ENCODE results near the gene DDX23. TPM values are rescaled to one million over a fixed set of nuclear protein-coding genes. Genes with fewer than 3 reads are reported as not detected.

Gene DDX23
- total RNA-seq, 4 donors from 2014 or later: 56.5 to 74.3 (median 66.9) TPM

- H3K4me3 ChIP-seq (ENCODE audit: low read depth, poor library complexity, severe bottlenecking): no peak overlapping the region
- intact Hi-C loops (cut with DNase I; ENCODE audit: low total_unique reads): no loop called here
- TF ChIP-seq CTCF (IDR thresholded peaks at IDR 0.05) (no peak), POLR2A (IDR thresholded peaks at IDR 0.05) (no peak)
- WGBS, 2 donors: 83 to 95% methylated on average over 3 of the region's 3 CpGs
- no peak for DNase-seq (ENCODE audit: low spot score in 2 of 2)
Measured at GRCh38 chr12:48889679-48890078, 37.7 kb upstream of the DDX23 start.

- 67 to 72% methylated on average over 13 of the region's 13 CpGs for WGBS, 2 donors
- DNase-seq (ENCODE audit: low spot score in 2 of 2): no peak
- no peak for TF ChIP-seq POLR2A (IDR thresholded peaks at IDR 0.05)
- TF ChIP-seq CTCF (IDR thresholded peaks at IDR 0.05): no peak
- no peak overlapping the region for H3K4me3 ChIP-seq (ENCODE audit: low read depth, poor library complexity, severe bottlenecking)
- intact Hi-C loops (cut with DNase I; ENCODE audit: low total_unique reads): no loop called here
Measured at GRCh38 chr12:48883305-48884161, 31.6 kb upstream of the DDX23 start.

- H3K4me3 ChIP-seq (ENCODE audit: low read depth, poor library complexity, severe bottlenecking): no peak overlapping the region
- TF ChIP-seq CTCF (IDR thresholded peaks at IDR 0.05) (no peak), POLR2A (IDR thresholded peaks at IDR 0.05) (no peak)
- intact Hi-C loops (cut with DNase I; ENCODE audit: low total_unique reads): no loop called here
- 85 to 88% methylated on average over 3 of the region's 3 CpGs for whole genome bisulfite sequencing, 2 donors
- no peak for DNase-seq (ENCODE audit: low spot score in 2 of 2)
Measured at GRCh38 chr12:48882972-48883304, 31.0 kb upstream of the DDX23 start.

- WGBS, 2 donors: 16 to 17% methylated on average over 10 of the region's 10 CpGs
- H3K4me3 ChIP-seq (ENCODE audit: low read depth, poor library complexity, severe bottlenecking): no peak overlapping the region
- TF ChIP-seq POLR2A (IDR thresholded peaks at IDR 0.05): no peak
- TF ChIP-seq CTCF (IDR thresholded peaks at IDR 0.05): no peak
- no peak for DNase-seq (ENCODE audit: low spot score in 2 of 2)
- intact Hi-C loops (cut with DNase I; ENCODE audit: low total_unique reads): no loop called here
Measured at GRCh38 chr12:48882315-48882687, 30.3 kb upstream of the DDX23 start.

GRCh38 chr12:48881686-48882314 lies 29.8 kb upstream of the DDX23 start:
- no peak for DNase-seq (ENCODE audit: low spot score in 2 of 2)
- intact Hi-C loops (cut with DNase I; ENCODE audit: low total_unique reads): no loop called here
- H3K4me3 ChIP-seq (ENCODE audit: low read depth, poor library complexity, severe bottlenecking): no peak overlapping the region
- WGBS, 2 donors: 35 to 37% methylated on average over 9 of the region's 9 CpGs
- no peak for TF ChIP-seq CTCF (IDR thresholded peaks at IDR 0.05)
- no peak for TF ChIP-seq POLR2A (IDR thresholded peaks at IDR 0.05)
